ENCODE results near the gene CADPS.

CADPS gene

GRCh38 chr3:62873451-62873760, 1.8 kb downstream of the CADPS start:
- DNase-seq, result no peak

- DNase-seq, result no peak
These were observed 2.9 kb downstream of the CADPS start for GRCh38 chr3:62872318-62872717.

- DNase-seq, result no peak
These were observed 4.9 kb downstream of the CADPS start for GRCh38 chr3:62870321-62870720.

- DNase-seq, result no peak
These were observed 11.6 kb downstream of the CADPS start for GRCh38 chr3:62863648-62864047.

GRCh38 chr3:62859203-62859791, 15.9 kb downstream of the CADPS start:
- no peak for DNase-seq

GRCh38 chr3:62845996-62846395, 29.2 kb downstream of the CADPS start:
- no peak for DNase-seq

GRCh38 chr3:62843508-62843907, 31.7 kb downstream of the CADPS start:
- DNase-seq, result no peak

- peak; percentile 41 for DNase-seq
These were observed 35.5 kb downstream of the CADPS start for GRCh38 chr3:62839748-62840147.

- no peak for DNase-seq
These were observed 38.0 kb downstream of the CADPS start for GRCh38 chr3:62837145-62837787.

- no peak for DNase-seq
These were observed 39.5 kb downstream of the CADPS start for GRCh38 chr3:62835554-62836236.

GRCh38 chr3:62833538-62833937, 41.7 kb downstream of the CADPS start:
- DNase-seq, result no peak

GRCh38 chr3:62832553-62832952, 42.7 kb downstream of the CADPS start:
- no peak for DNase-seq

GRCh38 chr3:62830727-62831322, 44.4 kb downstream of the CADPS start:
- DNase-seq, result no peak

GRCh38 chr3:62827550-62827949, 47.7 kb downstream of the CADPS start:
- DNase-seq, result no peak

- no peak for DNase-seq
These were observed 50.1 kb downstream of the CADPS start for GRCh38 chr3:62824965-62825592.

- DNase-seq, result no peak
These were observed 51.7 kb downstream of the CADPS start for GRCh38 chr3:62823461-62824050.

GRCh38 chr3:62822905-62823304, 52.3 kb downstream of the CADPS start:
- no peak for DNase-seq

GRCh38 chr3:62818347-62818746, 56.9 kb downstream of the CADPS start:
- no peak for DNase-seq

GRCh38 chr3:62817678-62818077, 57.5 kb downstream of the CADPS start:
- no peak for DNase-seq

GRCh38 chr3:62815981-62816380, 59.2 kb downstream of the CADPS start:
- no peak for DNase-seq

GRCh38 chr3:62812631-62813030, 62.6 kb downstream of the CADPS start:
- DNase-seq, result no peak

GRCh38 chr3:62811119-62811518, 64.1 kb downstream of the CADPS start:
- DNase-seq, result no peak

- DNase-seq, result no peak
These were observed 65.8 kb downstream of the CADPS start for GRCh38 chr3:62809369-62809768.

All from NCI-H524 treated with DMSO at 0.1 percent for 48 hours (cell line).